ENCODE measurements around the gene NRG2.

- TF ChIP-seq EZH2 (IDR thresholded peaks at IDR 0.05; ENCODE audit: insufficient read depth, poor library complexity, severe bottlenecking) (no peak), EZH2phosphoT487 (IDR thresholded peaks at IDR 0.05; ENCODE audit: insufficient read depth, low read depth) (no peak)
Measured at GRCh38 chr5:140000332-140000731, 42.8 kb downstream of the NRG2 start.
